Measurements from ENCODE around the gene C5orf58.
"Not testable (repeated sequence)": the region's sequence is repeated elsewhere in the genome, so short reads cannot be mapped to it uniquely, and the experiment has no call there.

The C5orf58 gene

DNA sequence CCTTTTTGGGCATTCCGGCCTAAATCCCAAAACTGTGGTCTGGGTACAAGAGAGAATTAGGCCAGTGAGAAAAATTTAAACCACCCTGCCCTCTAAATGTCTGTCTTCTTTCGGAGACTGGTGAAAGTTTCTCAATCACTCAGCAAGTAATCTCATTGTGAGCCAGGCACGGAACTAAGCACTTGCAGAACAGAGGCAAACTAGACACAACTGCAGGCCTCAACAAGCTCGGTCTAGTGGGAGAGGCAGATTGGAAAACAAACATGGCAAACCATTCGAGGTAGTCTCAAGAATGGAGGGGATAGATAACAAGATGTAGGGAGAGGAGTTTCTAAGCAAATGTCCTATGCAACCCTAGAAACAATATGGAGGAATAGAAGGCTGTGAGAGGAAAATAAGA lies 8.9 kb upstream of the C5orf58 start:
- DNase-seq (ENCODE audit: low read depth), result no peak

DNA sequence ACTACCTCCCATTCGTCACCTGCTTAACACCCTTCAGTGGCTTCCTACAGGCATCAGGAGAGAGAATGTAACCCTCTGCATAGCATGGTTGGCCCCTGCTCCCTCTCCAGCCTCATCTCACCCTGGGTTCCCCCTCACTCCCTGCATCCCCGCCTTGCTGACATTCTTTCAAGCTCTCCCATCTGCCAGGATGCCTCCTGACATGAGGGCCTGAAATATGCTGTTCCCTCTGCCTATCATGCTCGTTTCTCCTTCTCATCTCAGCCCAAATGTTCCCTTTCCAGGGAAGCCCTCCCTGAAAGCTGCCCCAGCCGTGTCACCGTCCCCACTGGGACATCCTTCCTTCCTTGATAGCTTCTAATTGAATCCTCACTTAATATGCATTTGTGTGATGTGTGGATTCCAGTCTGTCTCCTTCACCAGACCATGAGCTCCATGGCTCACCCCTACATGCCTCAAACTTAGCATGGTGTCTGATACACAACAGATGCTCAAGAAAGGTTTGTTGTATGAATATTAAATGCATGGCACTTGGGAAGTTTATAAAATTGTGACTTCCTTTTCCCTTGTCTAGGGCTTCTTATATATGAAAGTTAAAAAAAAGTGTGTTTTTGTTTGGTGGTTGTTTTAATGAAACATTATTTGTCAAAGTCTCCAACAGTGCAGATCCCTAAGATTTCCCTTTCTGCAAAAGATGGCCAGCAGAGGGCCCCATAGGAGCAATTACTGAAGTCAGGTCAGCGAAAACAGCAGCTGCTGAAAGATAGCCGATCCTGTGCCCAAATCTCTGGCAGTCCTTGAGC lies 7.3 kb upstream of the C5orf58 start:
- DNase-seq (ENCODE audit: low read depth), result peak; percentile 75

DNA sequence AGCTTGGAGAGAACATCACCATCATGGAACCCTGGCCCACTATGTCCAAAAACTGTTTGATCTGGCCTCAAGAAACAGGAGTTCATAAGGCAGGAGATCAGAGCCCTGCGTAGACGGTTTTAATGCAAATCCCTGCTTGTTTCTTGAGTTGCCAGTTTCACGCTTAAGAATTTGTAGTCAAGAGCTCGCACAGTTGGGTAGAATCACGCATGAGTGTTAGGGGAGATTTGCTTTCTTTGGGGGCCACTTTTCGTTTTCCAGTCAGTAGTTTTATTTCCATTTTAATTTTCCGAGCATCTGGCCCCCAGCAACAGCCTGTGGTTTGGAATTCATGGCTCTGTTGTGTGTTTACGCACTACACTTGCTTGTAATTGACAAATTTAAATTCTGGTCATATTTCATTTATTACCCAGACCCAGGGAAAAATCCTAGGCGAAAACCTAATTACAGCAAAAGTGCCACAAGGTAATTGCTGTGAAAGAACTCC lies 6.6 kb upstream of the C5orf58 start:
- no peak for DNase-seq (ENCODE audit: low read depth)

DNA sequence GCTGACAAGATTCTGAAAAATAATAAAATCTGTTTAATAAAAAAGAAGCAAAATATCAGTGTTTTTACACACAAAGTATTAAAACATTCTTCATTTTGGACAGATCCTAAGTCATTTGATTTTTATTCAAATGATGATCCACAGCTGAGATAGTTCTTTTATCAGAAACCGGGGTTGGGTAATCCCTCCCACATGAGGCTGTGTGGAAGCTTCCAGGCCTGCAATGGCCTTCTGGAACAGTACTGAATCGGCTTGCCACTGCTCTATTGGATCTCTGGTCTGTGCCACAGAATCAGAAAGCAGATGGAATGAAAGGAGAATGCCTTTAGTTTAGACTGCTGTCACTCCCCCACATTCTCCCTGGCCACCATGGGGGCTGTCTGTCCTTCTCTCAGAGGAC lies 6.1 kb upstream of the C5orf58 start:
- DNase-seq (ENCODE audit: low read depth), result no peak

DNA sequence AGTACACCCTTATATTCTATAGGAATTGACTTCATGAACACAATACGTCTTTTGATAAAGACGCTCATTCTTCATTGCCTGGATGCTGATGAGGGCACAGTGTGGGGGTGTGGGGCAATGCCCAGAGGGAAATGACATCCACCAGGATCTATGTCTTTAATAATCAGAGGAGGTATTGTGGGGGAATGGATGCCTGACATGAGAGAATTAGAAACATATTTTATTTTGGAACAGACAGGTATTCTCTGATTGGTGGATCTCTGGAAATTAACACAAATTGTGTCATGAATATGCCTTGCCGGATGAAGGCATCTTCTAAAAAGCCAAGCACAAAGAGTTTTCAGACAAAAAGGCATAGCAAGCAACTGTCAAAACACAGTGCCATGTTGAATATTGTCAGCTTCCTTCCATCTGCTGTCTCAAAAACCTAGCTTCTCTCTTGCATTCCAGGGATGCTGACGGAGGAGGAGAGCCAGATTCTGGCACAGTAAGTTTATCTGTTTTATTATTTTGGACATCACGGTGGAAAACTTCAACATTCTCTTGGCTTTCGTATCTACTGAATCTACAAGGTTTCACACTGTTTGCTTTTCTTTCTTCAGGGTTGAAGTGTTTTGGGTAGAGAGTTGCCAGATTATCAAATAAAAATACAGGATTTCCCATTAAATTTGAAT lies 3.9 kb upstream of the C5orf58 start:
- no peak for DNase-seq (ENCODE audit: low read depth)

DNA sequence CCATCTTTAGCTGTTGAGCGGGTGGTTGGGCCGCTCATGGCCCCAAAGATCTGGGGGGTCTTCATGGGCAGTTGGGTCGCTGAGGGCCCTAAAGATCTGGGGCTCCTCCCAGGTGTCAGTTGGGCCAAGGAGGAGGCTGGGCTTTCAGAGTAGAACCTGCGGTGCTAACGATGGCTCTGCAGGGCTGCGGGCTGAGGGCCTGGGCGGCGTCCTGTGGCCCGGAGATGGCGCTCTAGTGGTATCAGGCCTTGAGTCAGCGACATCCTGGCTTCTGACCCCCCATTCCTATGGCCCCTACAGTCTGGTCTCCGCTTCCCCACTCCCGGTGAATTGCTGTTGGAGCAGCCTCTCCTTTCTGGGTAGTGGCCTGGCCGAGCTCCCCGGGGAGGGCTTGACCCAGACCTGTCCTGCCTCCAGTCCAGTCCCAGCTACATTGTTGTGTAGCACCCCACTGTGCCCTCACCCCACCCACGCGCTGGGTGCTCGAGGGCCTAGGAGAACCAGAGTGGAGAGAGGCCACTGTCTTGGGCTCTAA lies 640 bp downstream of the C5orf58 start:
- DNase-seq (ENCODE audit: low read depth), result no peak

DNA sequence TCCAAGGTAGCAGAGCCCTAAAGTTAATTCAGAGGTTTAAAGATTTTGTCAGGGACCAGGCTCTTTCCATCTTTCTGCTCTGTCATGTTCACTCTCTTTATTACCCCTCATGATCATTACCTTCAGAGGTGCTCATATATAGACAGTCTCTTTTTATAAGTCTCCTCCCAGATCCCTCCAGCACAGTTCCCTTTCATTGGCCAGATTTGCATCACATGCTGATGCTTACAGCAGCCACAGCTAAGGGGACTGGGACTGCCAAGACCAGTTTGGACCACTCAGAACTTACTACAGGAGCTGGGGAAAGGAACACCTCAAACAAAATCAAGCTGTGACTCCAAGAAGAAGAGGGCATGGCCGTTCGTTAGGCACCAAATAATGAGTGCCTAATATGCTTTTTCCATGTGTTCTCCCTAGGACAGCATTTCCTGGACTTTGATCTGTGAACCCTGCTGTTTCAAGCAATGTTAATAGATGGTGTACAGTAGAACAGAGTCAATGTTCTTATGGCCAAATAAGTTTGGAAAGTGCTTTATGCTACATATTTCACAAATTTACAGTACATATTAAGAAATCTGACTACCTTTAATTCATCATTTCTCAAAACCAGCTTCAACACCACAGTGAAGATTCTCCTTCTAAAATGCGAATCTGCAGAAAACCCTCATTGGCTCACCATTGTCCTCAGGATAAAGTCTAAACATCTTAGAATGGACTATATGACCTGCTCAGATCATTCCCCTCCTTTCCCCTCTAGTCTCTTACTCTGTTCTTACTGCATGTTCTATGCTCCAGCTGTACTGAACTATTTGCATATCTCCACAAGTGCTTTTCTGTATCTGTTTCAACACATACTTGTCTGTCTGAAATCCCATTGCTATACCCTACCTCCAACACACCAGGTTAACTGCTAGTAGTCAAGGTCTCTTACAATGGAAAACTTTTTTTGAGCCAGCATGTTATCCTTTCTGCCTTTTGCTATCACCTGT lies 3.4 kb downstream of the C5orf58 start:
- no peak for DNase-seq (ENCODE audit: low read depth)

DNA sequence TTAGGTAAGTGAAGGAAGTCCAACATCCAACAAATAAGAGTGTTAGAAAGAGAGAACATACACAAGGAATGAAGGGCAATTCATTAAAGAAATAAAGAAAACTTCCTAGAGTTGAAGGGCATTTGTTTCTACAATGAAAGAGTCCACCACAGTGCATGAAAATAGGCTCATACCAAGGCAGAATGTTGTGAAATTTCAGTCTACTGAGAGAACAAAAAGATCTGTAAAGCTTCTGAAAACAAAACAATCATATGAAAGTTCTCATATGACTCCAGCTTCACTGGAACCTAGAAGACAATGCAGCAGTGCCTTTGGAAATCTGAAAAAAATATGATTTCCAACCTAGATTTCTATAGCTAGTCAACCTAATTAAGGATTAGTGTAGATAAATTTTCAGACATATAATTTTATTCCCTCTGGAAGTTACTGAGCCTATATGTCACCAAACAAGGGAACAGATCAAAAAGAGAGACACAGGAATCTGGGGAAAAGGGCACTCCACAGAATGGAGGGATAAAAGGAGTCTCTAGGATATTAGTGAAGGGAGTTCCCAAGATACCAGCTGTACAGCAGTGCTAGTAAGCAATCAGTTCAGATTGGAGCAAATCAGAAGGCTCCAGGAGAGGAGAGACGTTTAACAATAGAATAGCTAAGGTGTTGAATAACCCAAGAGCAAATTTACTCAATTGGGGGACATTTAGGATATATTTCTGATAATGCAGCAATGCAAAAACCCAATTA lies 5.8 kb downstream of the C5orf58 start:
- no peak for DNase-seq (ENCODE audit: low read depth)

DNA sequence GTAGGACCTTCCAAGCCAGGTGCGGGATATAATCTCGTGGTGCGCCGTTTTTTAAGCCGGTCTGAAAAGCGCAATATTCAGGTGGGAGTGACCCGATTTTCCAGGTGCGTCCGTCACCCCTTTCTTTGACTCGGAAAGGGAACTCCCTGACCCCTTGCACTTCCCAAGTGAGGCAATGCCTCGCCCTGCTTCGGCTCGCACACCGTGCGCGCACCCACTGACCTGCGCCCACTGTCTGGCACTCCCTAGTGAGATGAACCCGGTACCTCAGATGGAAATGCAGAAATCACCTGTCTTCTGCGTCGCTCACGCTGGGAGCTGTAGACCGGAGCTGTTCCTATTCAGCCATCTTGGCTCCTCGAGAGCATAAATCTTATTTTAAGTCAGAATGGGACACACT lies 12.7 kb downstream of the C5orf58 start:
- not testable (repeated sequence) for DNase-seq (ENCODE audit: low read depth)

DNA sequence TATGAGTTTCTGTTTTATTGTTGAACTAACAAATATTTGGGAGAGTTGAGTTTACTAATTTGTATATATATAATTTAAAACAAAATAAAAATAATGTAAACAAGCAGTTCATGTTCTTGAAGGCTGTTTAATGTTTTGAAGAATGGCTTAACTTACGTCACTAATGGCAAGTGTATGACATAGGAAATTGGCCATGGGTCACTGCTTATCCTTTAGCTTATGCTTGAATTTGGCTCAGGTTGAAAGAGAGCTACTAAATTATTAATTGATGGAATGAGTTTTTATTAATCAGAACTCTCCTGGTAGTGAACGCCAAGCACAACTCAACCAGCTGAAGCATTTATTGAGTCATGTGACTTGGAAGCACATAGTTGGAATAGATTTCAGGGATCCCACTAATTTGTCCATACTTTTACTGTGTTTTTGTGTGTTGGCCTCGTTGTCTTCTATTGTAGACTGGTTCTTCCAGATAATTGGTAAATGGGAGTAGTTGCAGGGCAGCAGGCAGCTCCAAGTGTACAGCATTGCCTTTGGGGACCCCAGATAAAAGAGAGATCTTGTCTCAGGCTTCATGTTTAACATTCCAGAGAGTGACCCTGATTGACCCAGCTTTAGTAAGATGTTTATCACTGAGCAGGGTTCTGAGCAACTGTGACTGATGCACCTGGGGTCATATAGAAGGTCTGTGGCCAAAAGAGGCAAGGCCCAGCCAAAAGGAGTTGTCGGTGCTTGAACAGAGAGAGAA lies 13.5 kb downstream of the C5orf58 start:
- no peak for DNase-seq (ENCODE audit: low read depth)

DNA sequence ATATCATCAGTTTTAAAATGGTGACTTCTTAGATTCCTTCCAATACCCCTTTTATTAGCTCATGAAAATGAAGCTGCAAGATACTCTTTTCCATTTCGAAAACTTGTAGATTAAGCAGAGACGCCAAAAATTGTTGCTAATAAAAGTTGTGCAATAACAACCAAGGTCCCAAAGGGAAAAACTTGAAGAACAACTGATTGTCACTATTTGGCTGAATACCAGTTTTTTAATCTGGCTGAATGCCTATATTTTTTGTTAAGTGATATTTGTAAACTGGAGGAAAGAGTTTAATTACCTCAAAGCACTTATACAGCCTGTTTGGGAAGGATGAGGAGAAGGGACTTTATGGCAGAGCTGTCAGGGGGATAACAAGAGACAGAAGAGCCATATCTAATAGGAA lies 14.6 kb downstream of the C5orf58 start:
- DNase-seq (ENCODE audit: low read depth), result no peak

DNA sequence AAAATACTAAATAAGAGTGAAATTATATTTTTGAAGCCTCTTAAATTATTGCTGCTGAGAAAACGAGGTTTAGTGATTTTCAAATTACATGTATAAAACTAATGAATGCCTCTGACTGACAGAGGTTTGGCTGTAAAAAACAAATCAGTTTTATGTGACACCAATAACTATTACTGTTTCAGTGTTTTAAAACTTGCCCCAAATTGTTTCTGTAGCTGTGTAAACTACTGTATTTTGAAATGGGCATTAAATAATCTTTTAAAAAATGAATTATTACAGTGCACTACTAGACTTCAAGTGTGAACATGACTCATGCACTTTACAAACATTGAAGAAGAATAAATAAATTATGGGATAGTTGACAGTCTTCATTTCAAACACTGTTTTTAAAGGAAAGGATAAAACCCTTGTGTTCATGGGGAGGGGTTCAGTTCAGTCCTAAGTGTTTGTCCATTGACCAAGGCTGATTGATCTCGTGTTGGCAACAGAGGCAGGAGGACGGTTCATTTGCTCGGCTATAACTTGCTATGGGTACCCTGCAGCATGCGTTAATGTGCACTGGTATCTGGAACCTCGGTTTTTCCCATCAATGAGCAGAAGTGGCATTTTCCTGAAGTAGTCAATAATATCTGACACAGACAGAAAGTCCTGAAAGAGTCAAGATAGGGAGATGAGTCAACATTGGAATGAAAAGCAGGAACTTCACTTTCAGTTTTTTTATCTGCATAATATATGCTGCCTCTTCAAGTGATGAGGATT lies 15.6 kb downstream of the C5orf58 start:
- no peak for DNase-seq (ENCODE audit: low read depth)

DNA sequence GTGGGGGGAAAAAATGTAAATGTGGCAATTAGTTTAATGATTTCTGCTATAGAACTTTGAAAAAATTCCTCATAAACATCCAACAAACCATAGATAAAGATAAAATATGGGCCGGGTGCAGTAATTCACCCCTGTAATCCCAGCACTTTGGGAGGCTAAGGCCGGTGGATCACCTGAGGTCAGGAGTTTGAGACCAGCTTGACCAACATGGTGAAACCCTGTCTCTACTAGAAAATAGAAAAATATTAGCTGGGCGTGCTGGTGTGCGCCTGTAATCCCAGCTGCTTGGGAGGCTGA lies 16.1 kb downstream of the C5orf58 start:
- DNase-seq (ENCODE audit: low read depth), result not testable (repeated sequence)

DNA sequence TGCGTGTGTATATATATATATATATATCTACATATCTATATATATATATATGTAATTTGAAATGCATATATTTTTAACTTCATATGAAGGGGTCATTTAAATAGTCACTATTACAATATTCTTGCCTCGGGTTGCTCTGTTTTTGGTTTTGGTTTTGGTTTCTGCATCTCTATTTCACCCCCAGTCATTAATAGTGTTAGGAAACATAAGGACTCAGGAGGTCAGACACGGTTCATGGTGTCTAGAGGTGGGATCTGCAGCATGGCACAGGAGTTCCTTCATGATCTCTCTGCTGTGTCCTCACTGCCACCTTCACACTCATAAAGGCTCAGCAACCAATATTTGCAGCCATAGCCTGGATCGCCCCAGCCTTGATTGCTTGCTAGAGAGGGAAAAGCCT lies 16.6 kb downstream of the C5orf58 start:
- DNase-seq (ENCODE audit: low read depth), result no peak

DNA sequence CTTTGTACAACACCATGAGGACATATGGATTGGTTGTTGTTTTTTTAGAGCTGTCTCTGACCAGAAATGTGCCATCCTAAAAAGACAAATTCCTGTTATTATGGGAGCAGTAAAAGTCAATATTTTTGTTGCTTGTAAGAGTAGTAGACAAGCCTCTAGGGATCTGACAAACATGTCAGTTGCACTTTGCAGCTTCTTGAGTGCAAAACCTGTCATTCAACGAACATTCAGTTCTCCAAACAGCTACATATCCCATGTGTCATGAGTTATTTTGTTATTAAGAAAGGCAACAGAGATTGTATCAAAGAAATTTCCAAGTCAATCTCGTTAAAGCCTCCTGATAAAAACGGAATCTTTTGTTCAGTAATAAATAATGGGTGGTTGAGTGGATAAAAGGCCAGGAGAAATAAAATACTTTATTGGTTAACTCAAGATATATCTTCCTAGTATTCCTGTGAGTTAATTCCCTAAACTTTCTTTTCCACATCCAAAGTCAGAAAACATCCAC lies 18.1 kb downstream of the C5orf58 start:
- no peak for DNase-seq (ENCODE audit: low read depth)

DNA sequence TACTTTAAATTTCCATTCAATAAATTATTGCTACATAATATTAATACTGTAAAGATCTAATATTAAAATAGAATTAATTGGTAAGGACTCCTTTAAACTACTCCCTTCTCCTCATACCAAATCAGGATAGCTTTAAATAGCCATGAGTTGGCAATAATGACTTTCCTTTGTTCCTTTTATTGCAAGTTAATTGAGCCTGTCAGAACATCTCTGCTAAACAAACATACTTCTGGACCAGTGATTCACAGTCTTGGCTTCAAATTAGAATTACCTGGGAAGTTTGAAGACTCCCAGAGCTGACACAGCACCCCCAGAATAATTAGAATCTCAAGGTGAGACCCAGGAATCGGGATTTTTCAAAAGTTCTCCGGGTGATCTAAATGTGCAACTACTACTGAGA lies 18.7 kb downstream of the C5orf58 start:
- no peak for DNase-seq (ENCODE audit: low read depth)

DNA sequence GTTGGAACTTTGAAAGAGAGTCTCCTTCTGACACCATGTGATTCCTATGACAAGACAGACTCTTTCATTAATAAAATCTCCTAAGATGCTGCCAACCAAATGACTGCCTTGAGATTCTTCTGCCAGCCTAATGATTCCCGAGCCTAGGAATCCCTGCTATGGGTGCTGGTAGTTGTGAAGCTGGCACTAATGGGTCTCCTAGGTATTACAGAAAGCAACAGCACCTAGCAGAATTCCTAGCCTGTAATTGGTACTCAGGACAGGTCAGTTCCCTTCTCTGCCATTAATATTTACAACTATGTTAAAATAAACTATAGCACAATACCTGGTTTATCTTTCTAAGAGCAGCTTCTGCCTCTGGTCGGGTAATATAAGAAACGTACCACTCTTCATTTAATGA lies 19.3 kb downstream of the C5orf58 start:
- DNase-seq (ENCODE audit: low read depth), result no peak

DNA sequence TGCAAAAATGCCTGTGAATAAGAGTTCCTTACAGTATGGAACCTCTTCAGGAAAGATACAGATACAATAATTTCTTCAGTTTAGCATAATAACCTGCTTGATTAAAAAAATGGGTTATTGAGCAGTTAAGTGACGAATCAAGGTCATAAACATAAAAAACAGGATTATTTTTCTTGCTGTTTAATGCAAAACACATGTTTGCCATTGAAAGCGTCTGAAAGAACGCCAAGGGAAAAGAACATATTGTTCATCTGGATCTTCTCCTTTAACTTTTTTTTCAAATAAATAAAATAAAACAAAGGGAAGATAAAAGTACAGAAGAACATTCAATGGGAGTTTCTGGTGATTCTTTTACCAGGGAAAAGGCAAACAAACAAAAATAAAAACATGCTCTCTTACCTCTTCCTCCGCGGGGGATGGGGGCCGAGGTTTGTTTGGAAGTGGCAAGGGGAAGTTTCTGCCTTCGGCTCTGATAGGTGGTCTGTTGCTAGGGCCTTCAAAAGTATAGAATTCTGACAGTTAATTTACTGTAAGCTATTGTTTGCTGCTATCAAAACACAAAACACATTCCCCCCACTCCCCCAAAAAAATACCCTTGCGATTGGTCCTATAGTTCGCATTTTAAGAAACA lies 20.1 kb downstream of the C5orf58 start:
- DNase-seq (ENCODE audit: low read depth), result no peak

DNA sequence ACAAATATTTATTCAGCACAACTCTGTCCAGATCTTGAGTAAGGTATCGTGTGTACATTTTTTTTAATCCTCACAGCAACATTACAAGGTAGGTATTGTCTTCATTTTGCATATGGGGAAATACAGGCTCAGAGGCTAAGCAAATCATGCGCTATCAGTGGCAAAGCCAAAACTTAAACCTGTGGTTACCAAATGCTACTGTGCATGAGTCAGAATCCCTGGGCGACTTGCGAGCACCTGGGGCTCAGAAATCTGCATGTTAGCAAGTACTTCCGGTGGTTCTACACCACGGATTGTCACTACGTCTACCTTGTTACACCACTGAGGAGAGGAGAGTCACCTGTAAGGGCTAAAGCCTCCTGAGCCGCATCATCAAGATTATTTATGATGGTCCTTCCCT lies 21.3 kb downstream of the C5orf58 start:
- no peak for DNase-seq (ENCODE audit: low read depth)
